Tibial nerve (tissue), 4 donors: ENCODE measurements around the gene VPS26B.

Experiments used
- CTCF ChIP-seq, 5 experiments: fragments of 200-600 bp in 3 of 5; fragments of 450-650 bp in 2 of 5; sonication (generic) in 3 of 5; IDR thresholded peaks; one replicate each; pipeline ENCODE4 v1.5.1; 2016 to 2019; ENCODE audit warnings: antibody characterized with exemption in 5 of 5, mild to moderate bottlenecking in 3 of 5, moderate library complexity in 2 of 5
- EP300 ChIP-seq, 2 donors: sonication (generic); formaldehyde crosslinking; IDR thresholded peaks; one replicate each; pipeline ENCODE4 v1.6.1; 2017; ENCODE audit warnings: antibody characterized with exemption in 2 of 2, mild to moderate bottlenecking in 1 of 2
- POLR2A ChIP-seq, 2 donors: fragments of 450-650 bp; IDR thresholded peaks; one replicate each; pipeline ENCODE4 v1.6.1; 2017; ENCODE audit warnings: antibody characterized with exemption in 2 of 2, mild to moderate bottlenecking in 2 of 2, moderate library complexity in 2 of 2

- TF ChIP-seq CTCF (IDR thresholded peaks at IDR 0.05) (no peak), POLR2A (IDR thresholded peaks at IDR 0.05) (no peak), EP300 (IDR thresholded peaks at IDR 0.05) (no peak)
Observed at GRCh38 chr11:134290646-134291045, 66.2 kb downstream of the VPS26B start.
